ENCODE data around the gene IL1A.

IL1A gene

DNA sequence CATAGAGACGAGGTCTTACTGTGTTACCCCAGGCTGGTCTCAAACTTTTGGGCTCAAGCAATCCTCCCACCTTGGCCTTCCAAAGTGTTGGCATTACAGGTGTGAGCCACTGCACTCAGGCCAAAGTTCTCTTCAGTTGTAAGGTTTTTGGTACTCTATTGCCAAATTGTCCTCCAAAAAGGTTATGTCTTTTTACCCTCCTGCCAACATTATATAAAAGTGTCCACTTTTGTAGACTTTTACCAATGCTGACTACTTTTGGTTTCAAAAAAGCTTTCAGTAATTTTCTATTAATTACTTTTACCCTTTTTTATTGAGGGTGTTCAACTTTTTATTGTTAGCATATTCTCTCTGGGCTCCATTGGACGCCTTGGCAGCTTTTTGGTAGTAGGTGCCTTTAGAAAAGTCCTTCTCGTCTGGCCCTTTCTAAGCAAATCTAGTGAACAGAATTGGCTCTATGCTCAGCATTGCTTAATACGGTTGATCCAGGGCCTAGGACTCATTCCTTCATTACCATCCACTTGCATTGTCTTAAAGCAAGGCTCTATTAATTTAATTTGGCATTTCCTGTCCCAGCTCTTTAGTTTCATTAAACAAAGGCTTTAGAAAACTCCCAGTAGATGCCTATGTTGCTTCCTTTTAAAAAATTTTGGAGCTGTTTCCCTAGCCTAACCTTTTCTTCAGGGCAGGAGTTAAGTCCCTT is 16.7 kb upstream of the IL1A start:
- POLR2A ChIA-PET: no interaction called here
- CTCF ChIA-PET: interaction anchor here (0.7 to 1.7 kb wide), 7 partner anchors 8 to 141 kb away, joined by 3 to 6 read pairs (median 3); no protein-coding TSS in a partner anchor
- WGBS (ENCODE audit: insufficient coverage): 95% methylated on average over 4 of the region's 4 CpGs

DNA sequence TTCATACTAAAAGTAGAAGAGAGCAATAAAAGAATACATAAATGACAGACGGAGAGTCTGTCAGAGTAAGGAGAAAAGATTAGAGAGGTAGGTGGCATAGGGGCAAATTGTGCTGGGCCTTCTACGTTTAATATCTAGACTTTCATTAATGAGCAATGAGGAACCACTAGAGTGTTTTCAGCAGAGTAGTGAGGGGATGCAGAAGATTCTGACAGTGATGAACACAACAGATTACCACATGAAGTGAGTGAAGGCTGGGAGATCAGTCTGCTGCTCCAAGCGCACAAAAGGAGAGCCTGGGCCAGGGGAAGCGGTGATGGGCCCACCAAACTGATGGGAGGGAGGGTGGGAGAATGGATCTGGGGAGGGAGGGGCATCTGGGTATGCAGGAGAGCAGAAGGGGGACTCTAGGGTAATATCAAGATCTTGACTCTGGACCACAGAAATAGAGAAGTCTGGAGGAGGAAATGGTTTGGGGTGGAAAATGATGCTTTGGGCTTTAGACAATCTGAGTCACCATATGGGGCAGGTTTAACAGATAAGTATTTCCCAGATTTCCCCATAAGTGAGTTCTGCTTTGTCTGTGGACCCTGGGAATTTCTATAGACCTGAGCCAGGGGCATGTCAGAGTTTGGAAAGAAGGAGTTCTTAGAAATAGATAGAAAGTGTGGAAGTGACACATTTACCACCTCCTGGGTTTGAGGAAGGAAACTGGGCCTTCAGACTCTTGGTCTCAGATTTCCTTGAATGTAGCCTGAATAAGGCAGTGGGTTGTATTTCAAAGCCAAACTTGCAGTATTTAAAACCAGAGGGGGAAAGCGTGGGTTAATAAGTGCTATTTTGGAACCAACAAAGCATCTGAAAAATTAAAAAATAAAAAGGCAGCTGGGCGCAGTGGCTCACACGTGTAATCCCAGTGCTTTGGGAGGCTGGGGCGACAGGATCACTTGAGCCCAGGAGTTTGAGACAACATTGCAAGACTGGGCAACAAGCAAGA is 15.0 kb upstream of the IL1A start:
- Histone ChIP-seq H3K4me1 (ENCODE audit: control extremely low read depth in 1 of 4, control insufficient read depth in 4 of 4, insufficient read depth in 4 of 4, low read length in 3 of 4) (peaks cover 11 to 32% (median 27%) of the 10 kb centered on the region in 4 experiments), H3K9me3 (ENCODE audit: control extremely low read depth in 1 of 5, control insufficient read depth in 4 of 5, insufficient read depth in 2 of 5, low read depth in 1 of 5, low read length in 4 of 5) (no peaks in the 10 kb centered on the region), H3K27ac (ENCODE audit: insufficient read depth in 1 of 2, low read depth in 1 of 2, low read length in 2 of 2, poor library complexity in 1 of 2, severe bottlenecking in 2 of 2) (peak overlapping the region in 1 of 2 experiments; percentile 28), H3K27me3 (replicated peaks in 2 of 5; ENCODE audit: control insufficient read depth in 4 of 5, insufficient read depth in 5 of 5, low read length in 4 of 5) (no peaks in the 10 kb centered on the region), H3K4me3 (ENCODE audit: control insufficient read depth in 1 of 7, extremely low read depth in 1 of 7, insufficient read depth in 4 of 7, low read depth in 2 of 7, low read length in 6 of 7) (no peak overlapping the region), H3K36me3 (ENCODE audit: control insufficient read depth in 4 of 4, insufficient read depth in 4 of 4, low read length in 3 of 4) (no peaks in the 10 kb centered on the region)
- CTCF ChIA-PET: interaction anchor here (1.7 kb wide), 1 partner anchor 10 kb away, joined by 6 read pairs; no protein-coding TSS in a partner anchor
- WGBS (ENCODE audit: insufficient coverage): 66% methylated on average over 7 of the region's 8 CpGs
- DNase-seq: peak; percentile 74 to 94 (median 91)
- POLR2A ChIA-PET: no interaction called here

More for the DNA sequence above, 16.7 kb upstream of the IL1A start:
- Histone ChIP-seq H3K36me3 (ENCODE audit: control insufficient read depth in 4 of 4, insufficient read depth in 4 of 4, low read length in 3 of 4) (no peaks in the 10 kb centered on the region), H3K27ac (ENCODE audit: insufficient read depth in 1 of 2, low read depth in 1 of 2, low read length in 2 of 2, poor library complexity in 1 of 2, severe bottlenecking in 2 of 2) (no peak overlapping the region), H3K4me3 (ENCODE audit: control insufficient read depth in 1 of 7, extremely low read depth in 1 of 7, insufficient read depth in 4 of 7, low read depth in 2 of 7, low read length in 6 of 7) (no peak overlapping the region), H3K9me3 (ENCODE audit: control extremely low read depth in 1 of 5, control insufficient read depth in 4 of 5, insufficient read depth in 2 of 5, low read depth in 1 of 5, low read length in 4 of 5) (no peaks in the 10 kb centered on the region), H3K27me3 (replicated peaks in 2 of 5; ENCODE audit: control insufficient read depth in 4 of 5, insufficient read depth in 5 of 5, low read length in 4 of 5) (no peaks in the 10 kb centered on the region), H3K4me1 (ENCODE audit: control extremely low read depth in 1 of 4, control insufficient read depth in 4 of 4, insufficient read depth in 4 of 4, low read length in 3 of 4) (peaks cover 5 to 16% (median 15%) of the 10 kb centered on the region in 4 experiments)
- DNase-seq: no peak

DNA sequence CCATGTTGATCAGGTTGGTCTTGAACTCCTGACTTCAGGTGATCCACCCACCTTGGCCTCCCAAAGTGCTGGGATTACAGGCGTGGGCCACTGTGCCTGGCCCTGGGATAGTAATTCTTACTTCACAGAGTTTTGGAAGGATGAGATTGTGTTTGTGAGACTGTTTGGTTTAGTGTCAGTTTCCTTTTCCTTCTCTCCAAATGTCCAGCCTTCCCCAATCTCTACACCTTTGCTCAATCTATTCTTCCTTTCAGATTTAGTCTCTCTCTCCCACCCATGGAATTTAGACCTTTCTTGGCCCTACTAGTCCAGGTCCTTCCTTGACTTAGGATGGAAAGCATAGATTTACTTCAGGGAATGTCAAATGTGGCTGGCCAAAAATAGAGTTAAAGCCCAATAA is 12.2 kb upstream of the IL1A start:
- H3K4me1 ChIP-seq (ENCODE audit: control extremely low read depth in 1 of 4, control insufficient read depth in 4 of 4, insufficient read depth in 4 of 4, low read length in 3 of 4): peaks cover 15 to 48% (median 32%) of the 10 kb centered on the region in 4 experiments
- DNase-seq: no peak

DNA sequence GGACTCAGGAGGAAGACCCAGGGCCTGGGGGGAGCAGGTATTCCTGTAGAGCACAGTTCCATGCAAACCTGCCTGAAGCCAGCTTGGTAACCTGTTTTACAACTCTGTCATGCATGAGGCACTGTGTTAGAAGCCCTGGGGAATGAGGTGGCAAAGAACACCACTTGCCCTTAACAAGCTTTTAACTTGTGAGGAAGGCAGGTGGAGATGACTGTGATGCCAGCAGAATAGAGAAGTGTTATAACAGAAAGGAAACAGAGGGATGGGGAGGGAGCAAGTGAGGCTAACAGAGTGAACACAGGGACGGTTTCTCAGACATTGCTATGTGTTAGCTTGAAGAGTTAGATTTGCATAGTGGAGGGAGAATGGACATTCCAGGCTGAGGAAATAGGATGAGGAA is 11.5 kb upstream of the IL1A start:
- Histone ChIP-seq H3K4me3 (ENCODE audit: control insufficient read depth in 1 of 7, extremely low read depth in 1 of 7, insufficient read depth in 4 of 7, low read depth in 2 of 7, low read length in 6 of 7) (peak overlapping the region in 1 of 7 experiments; percentile 11), H3K36me3 (ENCODE audit: control insufficient read depth in 4 of 4, insufficient read depth in 4 of 4, low read length in 3 of 4) (no peaks in the 10 kb centered on the region), H3K9me3 (ENCODE audit: control extremely low read depth in 1 of 5, control insufficient read depth in 4 of 5, insufficient read depth in 2 of 5, low read depth in 1 of 5, low read length in 4 of 5) (no peaks in the 10 kb centered on the region), H3K27ac (ENCODE audit: insufficient read depth in 1 of 2, low read depth in 1 of 2, low read length in 2 of 2, poor library complexity in 1 of 2, severe bottlenecking in 2 of 2) (no peak overlapping the region), H3K27me3 (replicated peaks in 2 of 5; ENCODE audit: control insufficient read depth in 4 of 5, insufficient read depth in 5 of 5, low read length in 4 of 5) (no peaks in the 10 kb centered on the region), H3K4me1 (ENCODE audit: control extremely low read depth in 1 of 4, control insufficient read depth in 4 of 4, insufficient read depth in 4 of 4, low read length in 3 of 4) (peaks cover 15 to 48% (median 32%) of the 10 kb centered on the region in 4 experiments)
- peak in 2 of 3 donors; percentile 83 to 86 for DNase-seq
- 0% methylated on average over 1 of the region's 1 CpG for WGBS (ENCODE audit: insufficient coverage)
- ChIA-PET POLR2A (interaction anchor here (0.8 to 1.2 kb wide), 4 partner anchors 11 to 38 kb away, joined by 3 to 4 read pairs (median 3); partner anchors contain the start of gene IL1A), CTCF (interaction anchor here (1.0 to 3.5 kb wide), 7 partner anchors 9 to 41 kb away, joined by 3 to 17 read pairs (median 4); partner anchors contain the start of gene IL1A)

More for the DNA sequence above, 12.2 kb upstream of the IL1A start:
- Histone ChIP-seq H3K27me3 (replicated peaks in 2 of 5; ENCODE audit: control insufficient read depth in 4 of 5, insufficient read depth in 5 of 5, low read length in 4 of 5) (no peaks in the 10 kb centered on the region), H3K27ac (ENCODE audit: insufficient read depth in 1 of 2, low read depth in 1 of 2, low read length in 2 of 2, poor library complexity in 1 of 2, severe bottlenecking in 2 of 2) (no peak overlapping the region), H3K36me3 (ENCODE audit: control insufficient read depth in 4 of 4, insufficient read depth in 4 of 4, low read length in 3 of 4) (no peaks in the 10 kb centered on the region), H3K9me3 (ENCODE audit: control extremely low read depth in 1 of 5, control insufficient read depth in 4 of 5, insufficient read depth in 2 of 5, low read depth in 1 of 5, low read length in 4 of 5) (no peaks in the 10 kb centered on the region), H3K4me3 (ENCODE audit: control insufficient read depth in 1 of 7, extremely low read depth in 1 of 7, insufficient read depth in 4 of 7, low read depth in 2 of 7, low read length in 6 of 7) (no peak overlapping the region)
- CTCF ChIA-PET: interaction anchor here (1.4 to 3.5 kb wide), 3 partner anchors 11 to 42 kb away, joined by 4 to 17 read pairs (median 5); partner anchors contain the start of gene IL1A
- POLR2A ChIA-PET: interaction anchor here (1.2 kb wide), 1 partner anchor 38 kb away, joined by 3 read pairs; no protein-coding TSS in a partner anchor
- whole genome bisulfite sequencing (ENCODE audit: insufficient coverage): no CpG with 5 or more reads among the region's 1 CpG

DNA sequence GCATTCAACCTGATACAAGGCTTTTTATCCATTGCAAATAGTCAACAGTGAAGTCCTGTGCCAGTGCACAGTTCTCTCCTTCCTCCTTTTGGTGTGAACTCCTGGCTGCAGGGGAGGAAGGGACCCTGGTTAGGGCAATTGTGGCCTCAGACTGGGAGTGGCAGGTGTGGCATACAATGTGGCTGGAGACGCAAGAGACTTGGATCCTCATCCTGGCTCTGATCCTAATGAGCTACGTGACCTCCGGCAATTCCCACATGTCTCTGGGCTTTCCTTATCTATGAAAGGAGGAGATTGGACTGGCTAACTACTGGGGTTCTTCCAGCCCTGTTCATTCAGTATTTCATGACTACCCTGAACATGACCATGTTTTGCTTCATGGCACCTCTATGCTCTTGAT is 10.5 kb upstream of the IL1A start:
- CTCF ChIA-PET: interaction anchor here (1.0 to 3.5 kb wide), 5 partner anchors 9 to 41 kb away, joined by 3 to 17 read pairs (median 4); partner anchors contain the start of gene IL1A
- POLR2A ChIA-PET: interaction anchor here (0.7 to 1.0 kb wide), 2 partner anchors 13 to 27 kb away, joined by 3 read pairs; no protein-coding TSS in a partner anchor
- H3K4me3 ChIP-seq (ENCODE audit: control insufficient read depth in 1 of 7, extremely low read depth in 1 of 7, insufficient read depth in 4 of 7, low read depth in 2 of 7, low read length in 6 of 7): no peak overlapping the region
- no peaks in the 10 kb centered on the region for H3K36me3 ChIP-seq (ENCODE audit: control insufficient read depth in 4 of 4, insufficient read depth in 4 of 4, low read length in 3 of 4)
- no peak overlapping the region for H3K27ac ChIP-seq (ENCODE audit: insufficient read depth in 1 of 2, low read depth in 1 of 2, low read length in 2 of 2, poor library complexity in 1 of 2, severe bottlenecking in 2 of 2)
- H3K27me3 ChIP-seq (replicated peaks in 2 of 5; ENCODE audit: control insufficient read depth in 4 of 5, insufficient read depth in 5 of 5, low read length in 4 of 5): no peaks in the 10 kb centered on the region
- peaks cover 15 to 46% (median 30%) of the 10 kb centered on the region in 4 experiments for H3K4me1 ChIP-seq (ENCODE audit: control extremely low read depth in 1 of 4, control insufficient read depth in 4 of 4, insufficient read depth in 4 of 4, low read length in 3 of 4)
- H3K9me3 ChIP-seq (ENCODE audit: control extremely low read depth in 1 of 5, control insufficient read depth in 4 of 5, insufficient read depth in 2 of 5, low read depth in 1 of 5, low read length in 4 of 5): no peaks in the 10 kb centered on the region
- WGBS (ENCODE audit: insufficient coverage): 95% methylated on average over 3 of the region's 3 CpGs
- DNase-seq: no peak

DNA sequence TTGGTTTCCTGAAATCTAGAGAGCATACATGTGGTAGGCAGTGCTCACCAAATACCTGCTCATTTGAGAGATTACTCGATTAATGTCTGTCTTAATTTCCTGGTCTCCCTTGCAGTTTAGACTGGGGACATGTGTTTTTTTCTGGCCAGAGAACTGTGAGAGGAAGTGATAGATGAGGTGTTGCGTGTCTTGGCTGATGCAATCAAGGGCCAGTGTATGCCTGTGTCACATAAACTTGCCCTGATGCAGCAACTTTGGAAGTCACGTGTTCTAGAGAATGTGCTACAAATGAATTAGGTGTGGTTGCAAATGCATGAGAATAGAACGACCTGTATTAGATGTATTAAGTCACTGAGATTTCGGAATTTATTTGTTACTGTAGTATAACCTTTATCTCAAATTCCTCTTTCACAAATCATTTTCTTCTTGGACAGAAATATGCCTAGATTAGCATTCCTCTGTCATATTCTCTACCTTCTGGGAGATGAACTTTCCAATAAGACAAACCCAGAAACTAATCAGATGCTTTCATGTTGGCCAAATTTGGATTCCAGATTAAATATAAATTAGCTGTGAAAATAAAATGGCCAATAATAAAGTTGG is 9.9 kb upstream of the IL1A start:
- ChIA-PET POLR2A (interaction anchor here (0.7 kb wide), 1 partner anchor 12 kb away, joined by 3 read pairs; no protein-coding TSS in a partner anchor), CTCF (interaction anchor here (1.4 to 3.5 kb wide), 3 partner anchors 9 to 40 kb away, joined by 3 to 17 read pairs (median 4); partner anchors contain the start of gene IL1A)
- peak; percentile 61 to 87 (median 82) for DNase-seq
- H3K36me3 ChIP-seq (ENCODE audit: control insufficient read depth in 4 of 4, insufficient read depth in 4 of 4, low read length in 3 of 4): no peaks in the 10 kb centered on the region
- no peak overlapping the region for H3K4me3 ChIP-seq (ENCODE audit: control insufficient read depth in 1 of 7, extremely low read depth in 1 of 7, insufficient read depth in 4 of 7, low read depth in 2 of 7, low read length in 6 of 7)
- WGBS (ENCODE audit: insufficient coverage): 54% methylated on average over 3 of the region's 5 CpGs
- no peaks in the 10 kb centered on the region for H3K27me3 ChIP-seq (replicated peaks in 2 of 5; ENCODE audit: control insufficient read depth in 4 of 5, insufficient read depth in 5 of 5, low read length in 4 of 5)
- no peaks in the 10 kb centered on the region for H3K9me3 ChIP-seq (ENCODE audit: control extremely low read depth in 1 of 5, control insufficient read depth in 4 of 5, insufficient read depth in 2 of 5, low read depth in 1 of 5, low read length in 4 of 5)
- peak overlapping the region in 1 of 2 experiments; percentile 59 for H3K27ac ChIP-seq (ENCODE audit: insufficient read depth in 1 of 2, low read depth in 1 of 2, low read length in 2 of 2, poor library complexity in 1 of 2, severe bottlenecking in 2 of 2)
- H3K4me1 ChIP-seq (ENCODE audit: control extremely low read depth in 1 of 4, control insufficient read depth in 4 of 4, insufficient read depth in 4 of 4, low read length in 3 of 4): peaks cover 13 to 41% (median 24%) of the 10 kb centered on the region in 4 experiments
